ENCODE measurements around the gene TPM3.
"Not testable (repeated sequence)": the region's sequence is repeated elsewhere in the genome, so short reads cannot be mapped to it uniquely, and the experiment has no call there.

Gene TPM3

GRCh38 chr1:154170547-154171222 lies 21.2 kb downstream of the TPM3 start:
- peak; percentile 33 to 44 for DNase-seq (ENCODE audit: low read depth in 2 of 2)

- no peak for DNase-seq (ENCODE audit: low read depth in 2 of 2)
Observed at GRCh38 chr1:154167461-154167860, 24.4 kb downstream of the TPM3 start.

GRCh38 chr1:154166207-154166606 lies 25.7 kb downstream of the TPM3 start:
- no peak for DNase-seq (ENCODE audit: low read depth in 2 of 2)

GRCh38 chr1:154159554-154159953 lies 32.3 kb downstream of the TPM3 start:
- no peak for DNase-seq (ENCODE audit: low read depth in 2 of 2)

GRCh38 chr1:154158307-154159125 lies 33.4 kb downstream of the TPM3 start:
- no peak for DNase-seq (ENCODE audit: low read depth in 2 of 2)

- DNase-seq (ENCODE audit: low read depth in 2 of 2): peak; percentile 37 to 50
Observed at GRCh38 chr1:154157520-154158306, 34.2 kb downstream of the TPM3 start.

GRCh38 chr1:154155251-154155650 lies 36.6 kb downstream of the TPM3 start:
- no peak for DNase-seq (ENCODE audit: low read depth in 2 of 2)

GRCh38 chr1:154154534-154155191 lies 37.2 kb downstream of the TPM3 start, which contains the start of gene NUP210L:
NUP210L (minus strand) TSS chr1:154155073.
- DNase-seq (ENCODE audit: low read depth in 2 of 2): no peak

GRCh38 chr1:154154053-154154452 lies 37.8 kb downstream of the TPM3 start:
- no peak for DNase-seq (ENCODE audit: low read depth in 2 of 2)

GRCh38 chr1:154151311-154151710 lies 40.6 kb downstream of the TPM3 start:
- no peak for DNase-seq (ENCODE audit: low read depth in 2 of 2)

GRCh38 chr1:154148807-154149206 lies 43.1 kb downstream of the TPM3 start:
- no peak for DNase-seq (ENCODE audit: low read depth in 2 of 2)

- DNase-seq (ENCODE audit: low read depth in 2 of 2): not testable (repeated sequence)
Observed at GRCh38 chr1:154147505-154147904, 44.4 kb downstream of the TPM3 start.

- DNase-seq (ENCODE audit: low read depth in 2 of 2): no peak
Observed at GRCh38 chr1:154145986-154146385, 45.9 kb downstream of the TPM3 start.

GRCh38 chr1:154142358-154142757 lies 49.5 kb downstream of the TPM3 start:
- DNase-seq (ENCODE audit: low read depth in 2 of 2): no peak

GRCh38 chr1:154141240-154141639 lies 50.7 kb downstream of the TPM3 start:
- DNase-seq (ENCODE audit: low read depth in 2 of 2): no peak

GRCh38 chr1:154137888-154138287 lies 54.0 kb downstream of the TPM3 start:
- DNase-seq (ENCODE audit: low read depth in 2 of 2): no peak

GRCh38 chr1:154133256-154133655 lies 58.6 kb downstream of the TPM3 start:
- DNase-seq (ENCODE audit: low read depth in 2 of 2): no peak

- DNase-seq (ENCODE audit: low read depth in 2 of 2): no peak
Observed at GRCh38 chr1:154129391-154129970, 62.4 kb downstream of the TPM3 start.

- not testable (repeated sequence) for DNase-seq (ENCODE audit: low read depth in 2 of 2)
Observed at GRCh38 chr1:154123205-154123604, 68.7 kb downstream of the TPM3 start.

GRCh38 chr1:154117642-154118041 lies 74.3 kb downstream of the TPM3 start:
- no peak for DNase-seq (ENCODE audit: low read depth in 2 of 2)

- no peak for DNase-seq (ENCODE audit: low read depth in 2 of 2)
Observed at GRCh38 chr1:154115180-154115579, 76.7 kb downstream of the TPM3 start.

All from stimulated activated CD4-positive, alpha-beta T cell treated with anti-CD3 and anti-CD28 coated beads, Interleukin-12 subunit alpha, Interleukin-12 subunit beta, amount 100 ng/mL, for 24 hours (primary cell).